CD1c-positive myeloid dendritic cell (primary cell): ENCODE results near the gene OR6K6.

Experiments
- DNase-seq: peaks from one replicate; pipeline ENCODE4 v3.0.0-alpha.2; 2016; ENCODE audit errors: extremely low spot score

The OR6K6 gene, protein sequence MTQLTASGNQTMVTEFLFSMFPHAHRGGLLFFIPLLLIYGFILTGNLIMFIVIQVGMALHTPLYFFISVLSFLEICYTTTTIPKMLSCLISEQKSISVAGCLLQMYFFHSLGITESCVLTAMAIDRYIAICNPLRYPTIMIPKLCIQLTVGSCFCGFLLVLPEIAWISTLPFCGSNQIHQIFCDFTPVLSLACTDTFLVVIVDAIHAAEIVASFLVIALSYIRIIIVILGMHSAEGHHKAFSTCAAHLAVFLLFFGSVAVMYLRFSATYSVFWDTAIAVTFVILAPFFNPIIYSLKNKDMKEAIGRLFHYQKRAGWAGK

DNA sequence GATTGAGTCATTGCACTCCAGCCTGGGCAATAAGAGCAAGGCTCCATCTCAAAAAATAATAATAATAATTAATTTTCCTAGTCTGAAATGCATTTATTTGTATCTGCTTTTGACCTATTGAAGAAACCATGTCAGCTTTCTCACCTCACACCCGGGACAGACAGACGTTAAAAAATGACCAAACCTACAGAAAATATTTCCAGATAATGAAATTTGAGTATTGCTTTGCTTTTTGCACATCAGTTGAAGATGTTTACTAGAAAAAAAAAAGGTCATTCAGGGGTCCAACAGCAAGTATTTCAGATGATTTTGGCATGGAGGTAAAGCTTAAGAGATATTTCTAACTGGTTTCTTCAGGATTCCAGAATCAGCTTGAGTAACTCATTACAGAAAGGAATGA lies at the start of gene OR6K6:
Gene OR6K6, plus strand, starts transcription at position 301 of the 400 bp plus-strand sequence. CDS start 168 bp downstream, outside the sequence.
- DNase-seq = no peak

DNA sequence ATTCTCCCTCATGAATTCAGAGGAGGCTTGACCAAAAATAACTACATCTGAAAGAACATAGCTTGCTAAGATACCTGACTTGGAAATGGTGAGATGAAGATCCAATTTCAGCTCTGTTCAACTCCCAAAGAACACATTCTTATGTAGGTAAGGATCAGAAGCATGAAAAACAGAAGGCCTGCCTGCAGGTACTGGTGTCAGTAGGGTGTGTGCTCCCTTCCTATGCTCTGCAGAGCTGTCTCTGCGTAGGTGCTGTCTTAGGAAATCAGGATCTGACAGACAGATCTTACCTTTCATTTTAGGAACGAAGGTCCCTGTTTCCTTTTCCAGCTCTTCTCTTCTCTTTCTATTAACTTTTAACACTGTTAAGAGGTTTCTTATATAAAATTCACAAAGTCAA lies 48.4 kb upstream of the OR6K6 start:
- DNase-seq = no peak

DNA sequence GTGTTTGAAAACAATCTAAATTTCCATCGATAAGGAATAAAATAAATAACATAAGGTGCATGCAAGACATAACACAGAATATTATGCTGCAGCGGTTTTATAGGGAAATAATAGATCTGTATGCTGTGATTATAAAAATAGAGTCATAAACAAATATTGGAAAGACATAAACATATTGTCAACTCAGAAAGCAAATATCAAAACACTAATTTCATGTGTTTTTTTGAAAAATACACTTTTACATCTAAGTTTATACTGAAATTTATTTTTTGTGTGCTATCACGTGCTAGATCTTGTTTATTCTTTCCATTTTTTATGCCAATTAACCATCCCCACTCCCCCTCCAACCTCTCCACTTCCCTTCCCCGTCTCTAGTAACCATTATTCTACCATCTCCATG lies 43.4 kb upstream of the OR6K6 start:
- DNase-seq = no peak

DNA sequence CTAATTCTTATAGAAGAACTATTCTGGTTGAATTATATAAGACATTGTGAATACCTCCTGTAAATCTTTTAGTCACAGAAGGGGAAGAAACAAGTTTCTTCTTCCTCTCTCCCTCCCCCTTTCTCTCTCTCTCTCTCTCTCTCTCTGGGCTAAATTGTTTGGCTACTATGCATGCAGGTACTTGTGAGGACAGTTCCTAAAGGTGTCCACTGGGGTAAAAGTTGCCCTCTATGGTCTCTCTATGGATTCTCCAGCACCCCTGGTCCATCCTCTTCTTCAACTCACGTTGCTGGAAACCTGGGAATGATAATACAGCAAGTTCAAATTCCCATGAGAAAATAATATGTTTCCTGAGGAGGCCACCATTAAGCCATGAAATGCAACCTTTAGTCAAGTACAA lies 39.8 kb upstream of the OR6K6 start:
- DNase-seq = no peak

DNA sequence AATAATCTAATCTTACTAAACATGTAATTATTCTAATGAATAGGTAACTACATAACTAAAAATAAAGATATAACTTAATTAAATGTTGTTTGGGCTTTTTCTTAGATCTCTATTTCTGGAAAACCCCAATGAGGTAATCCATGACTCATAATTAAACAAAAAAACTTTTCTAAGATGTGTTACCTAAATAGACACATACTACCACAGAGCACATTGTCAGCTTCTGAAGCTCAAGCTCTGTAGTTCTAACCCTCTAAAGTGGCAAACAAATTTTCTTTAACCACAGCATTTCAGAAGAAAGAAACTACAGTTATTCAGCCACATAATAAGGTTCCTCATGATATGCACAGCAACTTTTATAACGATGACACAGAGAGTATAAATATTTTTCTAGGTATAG lies 38.2 kb upstream of the OR6K6 start:
- peak; percentile 3 for DNase-seq

DNA sequence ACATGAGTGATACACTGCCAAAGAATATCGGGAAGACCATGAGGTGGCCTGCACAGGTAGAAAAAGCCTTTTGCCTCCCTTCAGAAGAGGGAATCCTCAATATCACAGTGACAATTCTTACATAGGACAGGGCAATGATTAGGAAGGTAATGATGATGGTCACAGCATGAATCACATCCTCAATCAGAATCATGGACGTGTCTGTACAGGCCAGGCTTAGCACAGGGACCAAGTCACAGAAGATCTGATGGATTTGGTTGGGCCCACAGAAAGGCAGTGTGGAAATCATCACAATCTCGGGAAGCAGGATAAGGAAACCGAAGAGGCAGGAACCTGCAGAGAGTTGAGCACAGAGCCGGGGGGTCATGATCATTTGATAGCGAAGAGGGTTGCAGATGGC lies 37.2 kb upstream of the OR6K6 start:
- no peak for DNase-seq

DNA sequence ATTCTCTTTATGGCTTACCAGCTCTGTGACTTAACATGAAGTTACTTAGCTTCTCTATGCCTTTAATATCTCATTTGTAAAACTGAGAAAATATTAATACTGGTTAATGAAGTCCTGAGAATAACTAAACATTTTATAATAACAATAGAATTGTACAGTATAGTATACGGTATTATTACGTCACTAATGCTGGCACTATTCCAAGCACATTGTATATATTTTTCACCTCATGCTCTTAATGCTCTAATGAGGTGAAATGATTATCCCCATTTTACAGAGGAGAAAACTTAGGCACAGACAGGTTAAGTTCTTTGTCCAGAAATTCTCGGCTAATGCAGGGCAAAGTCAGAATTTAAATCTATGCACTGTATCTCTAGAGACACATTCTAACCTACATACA lies 34.9 kb upstream of the OR6K6 start:
- no peak for DNase-seq

DNA sequence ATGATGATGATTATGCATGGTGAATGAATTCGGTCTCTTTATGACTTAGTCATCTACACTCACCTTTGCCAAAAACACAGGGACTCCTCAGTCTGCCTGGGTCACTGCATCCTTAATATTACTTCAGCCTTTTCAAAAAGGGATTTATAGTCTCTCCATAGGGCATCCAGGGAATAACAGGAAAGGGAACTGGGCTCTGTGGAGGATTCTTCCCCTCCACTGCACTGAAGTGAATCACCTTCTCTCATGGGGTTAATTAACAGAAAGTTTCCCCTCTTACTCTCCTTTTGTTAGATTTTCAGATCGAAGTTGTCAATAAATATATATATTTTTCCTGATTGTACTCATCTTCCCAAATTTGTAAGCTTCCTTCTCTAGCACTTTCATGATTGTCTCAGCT lies 33.9 kb upstream of the OR6K6 start, which contains the start of gene OR6K3:
Gene OR6K3, minus strand, starts transcription at position 101 of the 400 bp plus-strand sequence. CDS start 2,605 bp downstream, outside the sequence.
- no peak for DNase-seq

DNA sequence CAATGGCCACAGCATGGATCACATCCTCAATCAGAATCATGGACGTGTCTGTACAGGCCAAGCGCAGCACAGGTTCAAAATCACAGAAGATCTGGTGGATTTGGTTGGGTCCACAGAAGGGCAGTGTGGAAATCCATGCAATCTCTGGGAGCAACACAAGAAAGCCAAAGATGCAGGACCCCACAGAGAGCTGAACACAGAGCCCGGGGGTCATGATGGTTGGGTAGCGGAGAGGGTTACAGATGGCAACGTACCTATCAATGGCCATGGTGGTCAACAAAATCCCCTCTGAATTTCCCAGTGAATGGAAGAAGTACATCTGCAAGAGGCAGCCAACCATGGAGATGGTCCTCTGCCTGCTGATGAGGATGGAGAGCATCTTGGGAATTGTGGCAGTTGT lies 30.1 kb upstream of the OR6K6 start:
- DNase-seq = no peak

DNA sequence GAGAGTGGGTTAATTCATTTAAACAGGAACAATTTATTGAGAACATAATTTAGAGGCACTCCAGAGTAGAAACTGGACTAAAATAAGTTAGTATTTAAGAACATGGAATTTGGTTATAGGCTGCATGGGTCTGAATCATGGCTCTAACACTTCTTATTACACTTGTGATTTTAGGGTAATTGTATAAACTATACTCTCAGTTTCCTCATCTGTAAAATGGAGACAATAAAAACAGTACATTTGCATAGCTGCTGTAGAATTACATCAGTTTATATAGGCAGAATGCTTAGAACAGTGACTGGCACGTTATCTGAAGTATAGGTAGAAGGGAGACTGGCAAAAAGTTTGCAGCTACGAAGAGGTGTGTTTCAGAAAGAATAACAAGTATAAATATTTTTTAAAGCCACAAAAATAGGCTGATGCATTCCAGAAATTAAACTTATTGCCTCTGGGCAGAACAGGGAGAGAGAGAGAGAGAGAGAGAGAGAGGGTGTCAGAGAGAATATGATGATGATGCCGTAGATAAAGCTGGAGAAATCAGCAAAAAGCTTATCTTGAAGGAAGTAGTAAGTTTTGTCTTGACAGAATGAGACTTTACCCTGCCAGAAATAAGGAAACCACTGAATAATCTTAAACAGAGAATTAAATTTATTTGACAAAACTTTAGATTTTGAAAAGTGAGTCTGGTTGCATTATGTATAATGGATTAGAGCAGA lies 25.9 kb upstream of the OR6K6 start:
- no peak for DNase-seq

DNA sequence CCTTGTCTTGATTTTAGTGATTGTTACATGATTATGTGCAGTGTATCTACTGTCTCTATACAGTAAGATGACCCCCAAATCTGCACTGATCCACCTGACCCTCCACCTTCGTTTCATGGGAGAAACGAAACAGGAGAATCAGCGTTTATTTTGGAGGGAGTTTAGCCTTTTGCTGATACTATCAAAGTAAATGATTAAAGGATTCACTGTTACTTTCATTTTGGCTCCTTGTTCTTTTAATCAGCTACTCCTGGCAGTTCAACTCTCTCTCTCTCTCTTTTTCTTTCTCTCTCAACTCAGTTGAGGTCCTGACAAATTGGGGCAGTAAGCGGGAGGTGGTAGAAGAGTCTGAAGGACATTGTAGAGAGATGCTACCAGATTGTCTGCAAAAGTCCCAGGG lies 24.1 kb upstream of the OR6K6 start:
- DNase-seq = no peak

DNA sequence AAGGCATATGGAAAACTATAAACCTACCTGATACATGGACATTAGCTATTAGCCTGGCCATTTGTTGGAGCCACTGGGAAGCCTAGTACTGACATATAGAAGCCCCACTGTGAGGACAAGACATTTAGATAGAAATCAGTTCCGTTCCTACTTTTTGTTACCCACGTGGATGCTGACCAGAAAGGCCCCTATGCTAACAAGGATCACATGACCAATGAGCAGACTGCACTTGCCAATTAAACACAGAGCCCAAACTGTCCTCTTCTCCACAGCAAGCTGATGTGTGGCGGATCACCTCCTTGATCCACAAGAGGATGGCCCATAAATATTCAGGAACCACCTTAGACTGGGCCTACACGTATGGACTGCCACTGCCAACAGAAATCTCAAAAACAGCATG lies 22.8 kb upstream of the OR6K6 start:
- no peak for DNase-seq

DNA sequence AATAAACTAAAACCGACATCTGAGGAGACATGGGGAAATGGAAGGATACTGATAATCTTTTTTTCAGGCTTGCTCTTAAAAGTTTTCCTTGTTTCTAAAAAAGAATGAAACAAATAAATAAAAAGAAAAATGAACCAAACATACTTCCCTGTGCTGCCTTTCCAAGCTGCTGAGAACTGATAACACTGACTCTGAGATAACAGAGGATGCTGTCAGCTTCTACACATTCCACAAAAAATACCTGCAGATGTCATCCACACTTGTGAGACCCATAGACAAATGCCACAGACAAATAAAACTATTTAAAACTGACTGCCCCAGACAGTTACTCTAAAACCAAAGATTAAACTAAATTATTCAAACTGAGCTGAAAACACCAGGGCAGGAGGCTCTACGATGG lies 22.0 kb upstream of the OR6K6 start:
- DNase-seq = no peak

DNA sequence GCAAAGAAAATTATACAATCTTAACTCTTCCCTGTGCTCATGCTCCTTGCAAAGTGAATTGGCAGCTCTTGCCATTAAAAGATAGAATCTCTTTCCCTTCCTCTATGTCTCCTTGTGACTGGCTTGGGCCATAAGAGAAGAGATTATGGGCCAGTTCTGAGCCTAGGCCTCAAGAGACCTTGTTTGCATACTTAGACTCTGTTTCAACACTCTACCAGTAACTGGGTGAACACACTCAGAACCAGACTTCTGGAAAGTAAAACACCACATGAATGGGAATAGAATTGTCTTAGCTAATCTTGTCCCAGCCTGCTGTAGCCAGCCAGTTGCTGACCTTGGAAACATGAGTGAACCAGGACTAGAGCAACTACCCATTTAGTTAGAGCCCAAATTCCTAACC lies 18.7 kb upstream of the OR6K6 start:
- no peak for DNase-seq

DNA sequence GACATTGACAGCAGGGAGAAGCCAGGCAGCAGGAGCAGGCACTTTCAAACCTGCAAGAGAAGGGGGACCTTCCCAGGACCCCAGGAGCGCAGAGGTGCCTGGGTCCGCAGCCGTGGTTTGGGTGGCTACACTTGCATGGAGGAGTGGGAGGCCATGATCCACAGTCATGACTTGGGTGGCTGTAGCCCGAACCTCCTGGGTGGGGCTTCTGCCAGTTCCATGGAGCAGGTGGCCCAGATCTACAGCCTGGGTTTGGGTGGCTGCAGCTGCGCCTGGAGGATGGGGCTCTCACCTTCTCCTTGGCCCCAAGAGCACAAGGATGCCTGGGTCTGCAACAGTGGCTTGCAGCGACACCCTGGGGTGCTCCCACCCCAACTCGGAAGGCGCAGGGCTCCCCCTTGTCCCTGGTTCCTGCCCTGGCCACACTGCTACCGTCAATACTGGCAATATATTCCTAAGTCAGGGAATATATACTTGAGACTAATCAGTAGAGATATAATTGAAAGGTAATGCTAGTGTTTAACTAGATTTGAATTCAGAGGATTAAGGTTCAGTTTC lies 2.3 kb upstream of the OR6K6 start:
- no peak for DNase-seq

DNA sequence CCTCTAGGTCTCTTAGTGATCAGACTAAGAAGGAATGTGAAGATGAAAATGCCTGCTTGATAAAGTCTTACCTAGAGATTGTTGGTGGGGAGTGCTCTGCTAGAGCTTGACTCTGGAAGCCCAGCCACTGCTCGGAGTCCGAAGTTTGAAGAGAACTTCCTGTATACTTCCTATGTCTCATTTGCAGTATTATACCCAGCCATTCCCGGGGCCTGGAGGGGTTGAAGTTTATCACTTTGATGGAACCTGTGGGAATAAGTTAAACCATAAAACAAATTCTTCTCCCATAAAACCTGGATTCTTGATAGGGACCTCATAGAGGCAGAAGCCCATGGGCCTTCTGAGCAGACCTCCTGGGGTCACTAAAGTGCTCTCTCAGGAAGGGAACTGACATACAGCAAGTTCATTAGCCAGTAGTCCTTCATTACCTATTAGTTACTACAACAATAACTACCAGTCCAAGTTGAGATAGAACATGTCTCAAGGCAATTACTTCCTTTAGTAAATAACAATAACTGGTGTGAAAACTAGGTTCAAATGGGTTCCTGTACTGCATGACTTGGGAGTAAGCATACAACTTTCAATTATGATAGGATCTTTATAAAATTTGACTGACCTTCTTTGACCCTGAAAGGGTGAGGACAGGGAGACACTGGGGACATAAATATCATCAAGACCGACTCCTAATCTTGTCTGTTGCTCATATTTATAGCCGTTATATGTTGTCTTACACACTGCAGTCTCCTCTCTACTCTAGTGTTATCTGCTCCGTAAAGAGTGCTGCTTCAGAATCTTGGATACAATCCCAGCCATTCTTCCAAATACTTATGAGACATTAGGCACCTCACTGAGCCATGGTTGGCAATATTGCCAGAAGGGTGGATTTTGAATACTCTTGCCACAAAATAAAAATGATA lies 17.7 kb downstream of the OR6K6 start, which contains the start of gene OR6N1:
Gene OR6N1, minus strand, starts transcription at position 246 of the 917 bp plus-strand sequence. CDS start 5,513 bp downstream, outside the sequence.
- no peak for DNase-seq

DNA sequence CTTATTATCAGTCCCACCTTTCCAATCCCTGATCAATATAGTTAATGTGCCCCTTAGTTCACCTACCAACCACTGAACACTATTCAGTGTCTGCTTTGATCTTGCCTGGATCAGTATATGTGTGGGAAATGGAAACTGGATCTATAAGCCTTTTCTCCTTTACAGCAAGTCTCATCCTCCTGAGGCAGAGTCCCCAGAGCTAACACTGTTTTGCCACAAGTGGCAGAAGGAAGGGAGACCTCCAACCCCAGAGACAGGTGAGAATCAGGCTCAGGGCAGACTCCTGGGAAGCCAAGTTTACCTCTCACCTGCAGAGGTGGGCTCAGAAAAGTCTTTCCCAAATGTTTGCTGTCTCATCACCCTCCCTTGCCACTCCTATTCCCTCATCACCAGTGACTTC lies 26.6 kb downstream of the OR6K6 start, which contains the start of gene OR6N2:
Gene OR6N2, minus strand, starts transcription at position 101 of the 400 bp plus-strand sequence. CDS start 3,569 bp downstream, outside the sequence.
- no peak for DNase-seq

DNA sequence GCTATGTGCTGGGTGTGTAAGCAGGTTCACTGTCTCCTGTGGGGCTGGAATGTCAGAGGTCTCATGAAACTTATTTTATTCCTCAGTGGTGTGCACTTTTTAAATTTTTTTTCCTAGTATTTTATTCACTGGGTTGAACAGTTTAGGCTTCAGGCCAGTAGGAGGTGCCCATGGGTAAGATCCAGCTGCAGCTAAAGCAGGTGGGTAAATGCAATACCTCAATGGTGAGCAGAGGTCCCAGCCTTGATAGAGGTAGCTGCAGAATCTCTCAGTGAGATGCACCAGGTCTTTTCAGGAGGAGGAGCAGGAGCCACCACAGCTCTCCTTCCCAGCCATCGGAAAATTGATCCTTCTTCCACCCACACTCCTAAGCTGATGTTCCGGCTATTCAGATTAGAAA lies 39.1 kb downstream of the OR6K6 start:
- DNase-seq = peak; percentile 37

DNA sequence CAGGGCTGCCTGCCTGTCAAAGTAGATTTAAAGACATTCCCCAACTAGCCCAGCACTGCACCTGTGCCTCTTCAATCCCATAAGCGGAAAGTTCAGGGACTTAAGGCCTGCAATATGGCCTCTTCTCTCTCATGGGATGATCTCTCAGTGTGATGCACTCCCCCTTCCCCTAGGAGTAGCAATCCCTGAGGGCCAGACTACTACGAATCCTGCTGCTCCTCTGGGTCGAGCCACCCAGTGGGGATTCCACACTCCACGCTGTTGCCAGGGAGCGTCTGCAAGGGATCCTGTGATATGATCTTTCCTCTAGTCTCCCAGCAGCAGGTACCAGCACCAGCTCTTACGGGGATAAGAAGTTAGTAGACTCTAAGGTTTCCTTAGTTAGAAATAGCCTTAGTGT lies 39.7 kb downstream of the OR6K6 start:
- DNase-seq = no peak

DNA sequence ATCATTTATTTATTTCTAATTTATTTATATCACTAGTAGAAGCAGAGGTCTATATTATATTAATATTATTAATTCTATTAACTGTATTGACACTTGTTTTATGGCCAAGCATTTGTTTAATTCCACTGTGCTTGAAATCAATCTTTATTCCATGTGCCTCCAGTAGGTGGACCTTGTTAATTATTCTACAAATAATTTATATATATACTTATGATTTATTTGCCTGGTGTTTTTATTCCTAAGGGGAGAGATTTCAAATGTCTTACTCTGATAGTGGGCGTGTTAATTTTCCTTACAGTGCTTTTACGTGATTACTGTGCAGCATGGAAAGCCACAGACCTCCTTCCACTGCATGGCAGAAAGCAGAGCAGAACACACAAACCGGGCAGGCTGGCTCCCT lies 44.0 kb downstream of the OR6K6 start:
- DNase-seq = no peak

DNA sequence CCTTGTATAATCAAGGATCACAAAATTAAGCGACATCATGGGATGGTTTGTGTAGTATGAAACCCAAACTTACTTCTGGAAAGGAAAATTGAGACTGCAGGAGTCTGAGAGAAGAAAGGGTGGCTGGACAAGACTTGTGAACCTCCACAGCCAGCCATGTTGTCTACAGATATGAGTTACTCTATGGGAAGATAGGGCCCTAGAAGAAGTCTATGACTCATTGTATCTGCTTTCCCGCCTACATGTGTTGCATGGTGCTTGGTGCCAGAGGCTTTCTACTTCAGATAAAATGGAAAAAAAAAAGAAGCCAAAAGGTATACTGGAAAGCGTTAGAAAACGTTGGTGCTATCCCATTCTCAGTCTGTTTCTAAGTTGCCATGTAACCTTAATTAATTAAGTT lies 45.2 kb downstream of the OR6K6 start:
- peak; percentile 58 for DNase-seq

DNA sequence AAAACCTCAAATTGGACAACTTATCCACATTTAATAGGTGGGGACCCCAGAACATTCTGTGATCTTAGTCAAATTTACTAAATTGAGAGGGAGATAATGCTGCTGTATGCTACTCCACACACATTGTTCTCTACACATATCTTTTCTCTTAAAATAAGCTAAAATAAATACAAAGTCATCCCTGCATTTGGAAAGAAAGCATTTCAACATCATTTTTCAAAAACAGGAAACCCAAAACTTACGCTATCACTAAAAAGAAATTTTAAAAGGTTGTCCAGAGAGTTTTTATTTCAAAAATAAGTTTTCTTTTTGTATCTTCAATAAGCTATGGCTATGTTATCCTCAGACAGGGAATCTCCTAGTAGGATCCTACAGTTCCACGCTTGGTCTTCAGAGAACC lies 46.0 kb downstream of the OR6K6 start:
- peak; percentile 44 for DNase-seq
